GM12864 (cell line): ENCODE results near the gene BLMH.

Experiments
- DNase-seq: peaks from one replicate; pipeline ENCODE4 v3.0.0-alpha.2; 2011; ENCODE audit warnings: low read depth
- H3K4me3 ChIP-seq: 2 replicates; pipeline ENCODE4 v1.5.1; 2011; ENCODE audit warnings: mild to moderate bottlenecking, low read depth, low read length, control low read depth
- TF ChIP-seq, protein P1 (sequence below): IDR thresholded peaks from 2 replicates; pipeline ENCODE4 v1.5.1; 2011; ENCODE audit warnings: low read depth, mild to moderate bottlenecking, moderate library complexity, low read length, control low read depth, inconsistent platforms; ENCODE audit errors: missing control alignments

Gene BLMH

GRCh38 chr17:30218799-30219198, 72.9 kb downstream of the BLMH start:
- no peak for DNase-seq
- TF ChIP-seq, protein P1, sequence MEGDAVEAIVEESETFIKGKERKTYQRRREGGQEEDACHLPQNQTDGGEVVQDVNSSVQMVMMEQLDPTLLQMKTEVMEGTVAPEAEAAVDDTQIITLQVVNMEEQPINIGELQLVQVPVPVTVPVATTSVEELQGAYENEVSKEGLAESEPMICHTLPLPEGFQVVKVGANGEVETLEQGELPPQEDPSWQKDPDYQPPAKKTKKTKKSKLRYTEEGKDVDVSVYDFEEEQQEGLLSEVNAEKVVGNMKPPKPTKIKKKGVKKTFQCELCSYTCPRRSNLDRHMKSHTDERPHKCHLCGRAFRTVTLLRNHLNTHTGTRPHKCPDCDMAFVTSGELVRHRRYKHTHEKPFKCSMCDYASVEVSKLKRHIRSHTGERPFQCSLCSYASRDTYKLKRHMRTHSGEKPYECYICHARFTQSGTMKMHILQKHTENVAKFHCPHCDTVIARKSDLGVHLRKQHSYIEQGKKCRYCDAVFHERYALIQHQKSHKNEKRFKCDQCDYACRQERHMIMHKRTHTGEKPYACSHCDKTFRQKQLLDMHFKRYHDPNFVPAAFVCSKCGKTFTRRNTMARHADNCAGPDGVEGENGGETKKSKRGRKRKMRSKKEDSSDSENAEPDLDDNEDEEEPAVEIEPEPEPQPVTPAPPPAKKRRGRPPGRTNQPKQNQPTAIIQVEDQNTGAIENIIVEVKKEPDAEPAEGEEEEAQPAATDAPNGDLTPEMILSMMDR: no peak
- no peak overlapping the region for H3K4me3 ChIP-seq

DNA sequence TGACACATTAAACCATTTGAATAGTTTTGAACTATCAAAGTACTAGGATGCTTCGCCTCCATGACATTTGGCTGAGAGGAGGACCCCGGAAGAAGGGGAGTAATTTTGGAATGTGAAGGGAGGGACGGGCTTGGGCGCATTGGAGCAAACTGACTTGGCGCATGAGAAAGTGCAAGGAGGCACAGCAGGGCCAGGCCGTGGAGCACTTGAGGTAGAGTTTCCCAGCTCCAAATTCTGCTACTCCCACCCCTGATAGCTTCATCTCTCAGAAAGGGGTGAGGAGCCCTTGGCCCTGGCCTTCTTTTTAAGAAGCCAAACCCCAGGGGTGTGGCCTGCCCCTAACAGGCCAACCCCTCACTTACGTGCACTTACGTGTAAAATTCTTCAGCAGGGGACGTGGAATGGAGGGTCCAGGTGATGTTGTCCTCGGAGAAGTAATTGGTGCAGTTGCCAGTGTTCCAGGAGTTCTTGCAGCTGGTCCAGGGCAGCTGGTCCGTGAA, 73.9 kb downstream of the BLMH start:
- no peak overlapping the region for H3K4me3 ChIP-seq
- no peak for DNase-seq
- TF ChIP-seq, protein P1: no peak

DNA sequence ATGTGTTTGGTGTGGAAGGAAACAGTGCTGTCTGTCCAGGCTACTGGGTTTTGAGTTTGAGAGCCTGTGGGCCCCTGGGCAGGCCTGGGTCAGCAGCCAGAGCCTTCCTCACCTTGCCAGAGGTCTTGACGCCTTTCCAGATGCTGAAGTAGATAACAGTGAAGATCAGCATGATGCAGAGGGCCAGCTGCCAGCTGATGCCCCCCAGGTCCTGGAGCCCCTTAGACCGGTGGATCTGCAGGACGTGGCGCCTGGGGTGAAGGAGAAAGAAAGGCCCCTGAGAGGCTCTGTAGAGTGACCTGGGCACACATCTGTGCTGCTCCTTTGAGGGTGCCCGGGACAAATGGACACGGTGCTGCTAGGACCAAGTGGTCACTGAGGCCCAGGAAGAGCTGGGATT, 74.7 kb downstream of the BLMH start:
- no peak for DNase-seq
- TF ChIP-seq, protein P1: no peak
- no peak overlapping the region for H3K4me3 ChIP-seq

DNA sequence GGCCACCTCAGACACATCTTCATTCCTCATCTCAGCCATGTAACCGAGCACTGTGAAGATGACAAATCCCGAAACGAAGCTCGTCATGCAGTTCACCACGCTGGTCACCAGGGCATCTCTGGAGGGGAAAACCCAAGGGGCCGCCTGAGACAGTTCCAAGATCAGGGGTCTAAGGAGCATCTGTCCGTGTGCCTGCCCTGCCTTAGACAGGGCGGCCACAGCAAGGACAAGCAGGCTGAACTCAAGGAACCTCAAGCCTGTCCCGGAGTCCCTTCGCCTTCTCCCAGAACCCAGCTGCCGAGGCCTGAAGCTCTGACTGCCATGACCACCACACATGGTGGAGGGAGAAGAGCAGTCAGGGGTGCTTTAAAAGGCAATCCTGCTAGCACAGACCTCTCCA, 79.0 kb downstream of the BLMH start:
- TF ChIP-seq, protein P1: peak; percentile 65
- no peak overlapping the region for H3K4me3 ChIP-seq
- peak; percentile 41 for DNase-seq

DNA sequence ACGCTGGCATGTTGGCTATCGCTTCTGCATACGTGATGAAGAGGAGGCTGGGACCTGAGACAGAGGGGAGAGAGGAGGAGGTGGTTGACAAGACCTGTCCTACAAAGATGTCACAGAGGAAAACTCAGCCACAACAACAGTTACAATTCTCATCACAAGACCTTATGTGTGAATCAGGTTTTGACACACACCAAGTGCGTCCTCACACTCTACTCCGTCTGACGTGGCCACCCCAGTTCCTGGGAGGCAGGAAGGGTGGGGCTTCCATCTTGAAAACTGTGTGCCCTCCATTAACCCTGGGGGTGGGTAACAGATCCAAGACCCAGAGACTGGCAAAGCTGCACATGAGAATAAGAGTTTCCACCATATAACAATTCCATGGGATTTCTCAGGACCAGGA, 80.4 kb downstream of the BLMH start:
- H3K4me3 ChIP-seq: no peak overlapping the region
- TF ChIP-seq, protein P1: no peak
- DNase-seq: no peak

GRCh38 chr17:30210901-30211300, 80.8 kb downstream of the BLMH start:
- no peak for DNase-seq
- TF ChIP-seq, protein P1: no peak
- no peak overlapping the region for H3K4me3 ChIP-seq

- TF ChIP-seq, protein P1: no peak
These were observed 81.4 kb downstream of the BLMH start for GRCh38 chr17:30210366-30210765.

More at GRCh38 chr17:30210366-30210765, 81.4 kb downstream of the BLMH start:
- DNase-seq: no peak
- H3K4me3 ChIP-seq: no peak overlapping the region
